GM23338 (cell line): ENCODE data around the gene EXOC3L4. TPM values are rescaled to one million over a fixed set of nuclear protein-coding genes. Genes with fewer than 3 reads are reported as not detected.

Source experiments
- ATAC-seq: fragments of 200-7000 bp; cut with Tn5 transposase; 3 replicates; pipeline ENCODE4 v1.9.1; 2020
- DNase-seq: peaks from one replicate; pipeline ENCODE4 v3.0.0-alpha.2; 2015; ENCODE audit warnings: low spot score
- H2AFZ ChIP-seq: fragments of 200-600 bp; sonication (generic); 2 replicates; pipeline ENCODE4 v1.8.0; 2016; ENCODE audit warnings: antibody characterized with exemption, mild to moderate bottlenecking, moderate library complexity
- H3F3A ChIP-seq: fragments of 200-600 bp; sonication (generic); replicated peaks from 2 replicates; pipeline ENCODE4 v1.8.0; 2017; ENCODE audit warnings: antibody characterized with exemption, mixed run types, low read depth
- H3K27ac ChIP-seq: fragments of 200-600 bp; sonication (generic); 2 replicates; pipeline ENCODE4 v1.6.1; 2016; ENCODE audit warnings: low read depth
- H3K27me3 ChIP-seq: fragments of 200-600 bp; sonication (generic); 2 replicates; pipeline ENCODE4 v1.8.0; 2016; ENCODE audit warnings: mild to moderate bottlenecking, mixed run types, moderate library complexity; ENCODE audit not compliant: insufficient read depth
- H3K36me3 ChIP-seq: fragments of 200-600 bp; sonication (generic); 2 replicates; pipeline ENCODE4 v1.8.0; 2016; ENCODE audit warnings: mild to moderate bottlenecking; ENCODE audit not compliant: insufficient read depth
- H3K4me1 ChIP-seq: fragments of 200-600 bp; sonication (generic); 2 replicates; pipeline ENCODE4 v1.8.0; 2016; ENCODE audit warnings: mild to moderate bottlenecking, moderate library complexity; ENCODE audit not compliant: insufficient read depth
- H3K4me2 ChIP-seq: fragments of 200-600 bp; sonication (generic); 2 replicates; pipeline ENCODE4 v1.7.1; 2017; ENCODE audit warnings: mixed run types
- H3K4me3 ChIP-seq: fragments of 200-600 bp; sonication (generic); 2 replicates; pipeline ENCODE4 v1.6.1; 2016; ENCODE audit warnings: mixed run types
- H3K79me2 ChIP-seq: fragments of 200-600 bp; sonication (generic); replicated peaks from 2 replicates; pipeline ENCODE4 v1.8.0; 2017; ENCODE audit warnings: mild to moderate bottlenecking; ENCODE audit not compliant: insufficient read depth
- H3K9me2 ChIP-seq: fragments of 200-600 bp; sonication (generic); 2 replicates; pipeline ENCODE4 v1.8.0; 2017; ENCODE audit not compliant: insufficient read depth
- H4K20me1 ChIP-seq: fragments of 200-600 bp; sonication (generic); replicated peaks from 2 replicates; pipeline ENCODE4 v1.8.0; 2017; ENCODE audit warnings: mild to moderate bottlenecking; ENCODE audit not compliant: insufficient read depth
- H3K27ac Mint-ChIP-seq: 2 replicates; pipeline ENCODE4 v1.8.0; 2020; ENCODE audit warnings: inconsistent platforms, mild to moderate bottlenecking, moderate library complexity, mixed read lengths
- H3K27me3 Mint-ChIP-seq: 3 replicates; pipeline ENCODE4 v1.8.0; 2022; ENCODE audit warnings: low read depth, mild to moderate bottlenecking, moderate library complexity, mixed read lengths, inconsistent platforms; ENCODE audit not compliant: insufficient read depth, poor library complexity
- H3K36me3 Mint-ChIP-seq: 3 replicates; pipeline ENCODE4 v1.8.0; 2021; ENCODE audit warnings: low read depth, mild to moderate bottlenecking, inconsistent platforms, moderate library complexity, mixed read lengths
- H3K4me1 Mint-ChIP-seq: 3 replicates; pipeline ENCODE4 v1.8.0; 2020; ENCODE audit warnings: mild to moderate bottlenecking, inconsistent platforms, mixed read lengths
- H3K4me3 Mint-ChIP-seq: 3 replicates; pipeline ENCODE4 v1.8.0; 2021; ENCODE audit warnings: moderate library complexity, mild to moderate bottlenecking, inconsistent platforms, mixed read lengths
- H3K9me3 Mint-ChIP-seq: 3 replicates; pipeline ENCODE4 v1.8.0; 2020; ENCODE audit warnings: moderate library complexity, mild to moderate bottlenecking, inconsistent platforms, mixed read lengths
- CREB1 ChIP-seq: fragments of 250-450 bp; sonication (Bioruptor Pico); IDR thresholded peaks from 2 replicates; pipeline ENCODE4 v1.5.0; 2020; ENCODE audit warnings: low read depth, mild to moderate bottlenecking, moderate library complexity
- CTCF ChIP-seq, 2 experiments: fragments of 200-600 bp in 1 of 2; sonication (generic) in 1 of 2; conservative IDR thresholded peaks; 2 replicates each; pipeline versions ENCODE4 v1.5.1 to v1.6.1; 2016 to 2017; ENCODE audit warnings: antibody characterized with exemption in 2 of 2, low read depth in 2 of 2, mild to moderate bottlenecking in 2 of 2, moderate library complexity in 1 of 2
- ETS1 ChIP-seq: IDR thresholded peaks from 2 replicates; pipeline ENCODE4 v1.6.1; 2016; ENCODE audit warnings: antibody characterized with exemption
- EZH2 ChIP-seq: fragments of 200-600 bp; sonication (generic); IDR thresholded peaks from one replicate; pipeline ENCODE4 v1.8.0; 2017; ENCODE audit warnings: antibody characterized with exemption, mild to moderate bottlenecking, low read depth; ENCODE audit not compliant: unreplicated experiment
- EZH2phosphoT487 ChIP-seq: fragments of 200-600 bp; sonication (generic); IDR thresholded peaks from one replicate; pipeline ENCODE4 v1.8.1; 2018; ENCODE audit warnings: antibody characterized with exemption; ENCODE audit not compliant: unreplicated experiment
- JUNB ChIP-seq: IDR thresholded peaks from one replicate; pipeline ENCODE4 v1.6.1; 2016; ENCODE audit warnings: antibody characterized with exemption; ENCODE audit not compliant: unreplicated experiment
- NANOG ChIP-seq: IDR thresholded peaks from 2 replicates; pipeline ENCODE4 v1.6.1; 2016; ENCODE audit warnings: antibody characterized with exemption, borderline replicate concordance
- POLR2AphosphoS5 ChIP-seq: IDR thresholded peaks from 2 replicates; pipeline ENCODE4 v1.6.1; 2016; ENCODE audit warnings: antibody characterized with exemption, low read depth
- REST ChIP-seq: IDR thresholded peaks from one replicate; pipeline ENCODE4 v1.6.1; 2018; ENCODE audit warnings: antibody characterized with exemption; ENCODE audit not compliant: unreplicated experiment
- STAT1 ChIP-seq: IDR thresholded peaks from one replicate; pipeline ENCODE4 v1.6.1; 2016; ENCODE audit warnings: antibody characterized with exemption; ENCODE audit not compliant: unreplicated experiment
- ZNF114 ChIP-seq: fragments of 250-450 bp; sonication (Bioruptor Pico); IDR thresholded peaks from 2 replicates; pipeline ENCODE4 v1.5.0; 2020; ENCODE audit warnings: mild to moderate bottlenecking, moderate library complexity
- ZNF331 ChIP-seq: fragments of 250-450 bp; sonication (Bioruptor Pico); IDR thresholded peaks from 2 replicates; pipeline ENCODE4 v1.5.0; 2020; ENCODE audit warnings: low read depth, mild to moderate bottlenecking, moderate library complexity
- ZNF462 ChIP-seq: fragments of 250-450 bp; sonication (Bioruptor Pico); IDR thresholded peaks from 2 replicates; pipeline ENCODE4 v1.5.0; 2020; ENCODE audit warnings: mild to moderate bottlenecking, moderate library complexity
- polyA plus RNA-seq: library from polyadenylated mRNA; unstranded; fragments of >200 nt; fragmentation: Nextera tagmentation; extraction: Ambion mirVana; gene quantifications from 2 replicates; pipeline ENCODE4 v1.2.1, GENCODE V29; 2016
- total RNA-seq: library from RNA; depleted of rRNA; stranded (reverse); fragments of >200 nt; shearing (Covaris generic); gene quantifications from 2 replicates; pipeline ENCODE4 v1.2.3, GENCODE V29; 2014

The EXOC3L4 gene
- total and polyA plus RNA-seq, 2 experiments from 2014 or later: not detected

GRCh38 chr14:103064978-103065377, 29.5 kb upstream of the EXOC3L4 start:
- H3K4me3 ChIP-seq: no peak overlapping the region
- no peak overlapping the region for H2AFZ ChIP-seq
- H3K27me3 ChIP-seq: no peaks in the 10 kb centered on the region
- no peaks in the 10 kb centered on the region for H3K9me2 ChIP-seq
- ATAC-seq (no peak), DNase-seq (no peak)
- H3F3A ChIP-seq: no peaks in the 10 kb centered on the region
- peaks cover 5% of the 10 kb centered on the region; the same call in 2 of the 3 replicates for H3K4me1 Mint-ChIP-seq
- H3K27ac Mint-ChIP-seq: no peak overlapping the region
- H4K20me1 ChIP-seq: peaks cover 3% of the 10 kb centered on the region; the same call in 1 of the 2 replicates
- no peak overlapping the region for H3K4me2 ChIP-seq
- TF ChIP-seq CTCF (conservative IDR thresholded peaks at IDR 0.05; ENCODE audit: low read depth in 2 of 2) (no peak), ZNF114 (no peak), EZH2phosphoT487 (no peak), ETS1 (no peak), NANOG (no peak), REST (no peak), CREB1 (no peak), POLR2AphosphoS5 (no peak), JUNB (no peak), ZNF462 (no peak), EZH2 (no peak), ZNF331 (CRISPR knock-in tag) (no peak), STAT1 (no peak)
- H3K27me3 Mint-ChIP-seq: peaks cover 6% of the 10 kb centered on the region
- no peaks in the 10 kb centered on the region for H3K9me3 Mint-ChIP-seq
- no peaks in the 10 kb centered on the region for H3K79me2 ChIP-seq
- H3K36me3 Mint-ChIP-seq: no peaks in the 10 kb centered on the region
- no peak overlapping the region for H3K4me3 Mint-ChIP-seq
- no peaks in the 10 kb centered on the region for H3K36me3 ChIP-seq
- no peaks in the 10 kb centered on the region for H3K4me1 ChIP-seq
- no peak overlapping the region for H3K27ac ChIP-seq
